ENCODE results near the gene FBXL5.

FBXL5 gene

DNA sequence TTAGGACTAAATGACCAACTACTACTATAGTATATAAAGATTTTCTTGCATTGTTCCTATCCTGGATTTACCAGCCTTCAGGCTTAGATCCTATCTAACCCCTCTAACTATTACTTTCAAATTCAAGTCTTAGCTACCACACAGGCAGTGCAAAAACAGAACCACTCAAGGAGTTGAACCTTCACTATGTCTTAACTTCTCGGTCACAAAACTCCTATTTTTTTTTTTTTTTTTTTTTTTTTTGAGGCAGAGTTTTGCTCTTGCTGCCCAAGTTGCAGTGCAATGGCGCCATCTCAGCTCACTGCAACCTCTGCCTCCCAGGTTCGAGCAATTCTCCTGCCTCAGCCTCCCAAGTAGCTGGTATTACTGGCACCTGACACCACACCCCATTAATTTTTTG, 20.2 kb upstream of the FBXL5 start:
- Histone ChIP-seq H4K20me1 (ENCODE audit: low read depth, low read length) (no peaks in the 10 kb centered on the region), H3F3A (ENCODE audit: insufficient read depth) (peaks cover 32% of the 10 kb centered on the region), H3K36me3 (ENCODE audit: low read length) (peaks cover 7% of the 10 kb centered on the region; the same call in 1 of the 2 replicates), H3K79me2 (ENCODE audit: insufficient read depth, low read length) (peaks cover 93% of the 10 kb centered on the region), H3K9me3 (ENCODE audit: insufficient read depth, low read length) (no peaks in the 10 kb centered on the region), H3K27me3 (ENCODE audit: low read length) (no peaks in the 10 kb centered on the region), H3K9me2 (replicated peaks; ENCODE audit: insufficient read depth, low read length) (no peaks in the 10 kb centered on the region), H3K27ac (ENCODE audit: low read depth, low read length) (peak overlapping the region; percentile 49), H2AFZ (ENCODE audit: low read depth, low read length, severe bottlenecking) (no peak overlapping the region), H3K9ac (ENCODE audit: low read length) (no peak overlapping the region; the same call in 1 of the 2 replicates), H3K4me3 (ENCODE audit: insufficient read depth, low read length, poor library complexity, severe bottlenecking) (no peak overlapping the region), H3K4me2 (ENCODE audit: low read depth, low read length, poor library complexity, severe bottlenecking) (peak overlapping the region; percentile 79)
- no peak for TF ChIP-seq EZH2phosphoT487 (conservative IDR thresholded peaks at IDR 0.05; ENCODE audit: low read length)
- TF ChIP-seq, protein P1, sequence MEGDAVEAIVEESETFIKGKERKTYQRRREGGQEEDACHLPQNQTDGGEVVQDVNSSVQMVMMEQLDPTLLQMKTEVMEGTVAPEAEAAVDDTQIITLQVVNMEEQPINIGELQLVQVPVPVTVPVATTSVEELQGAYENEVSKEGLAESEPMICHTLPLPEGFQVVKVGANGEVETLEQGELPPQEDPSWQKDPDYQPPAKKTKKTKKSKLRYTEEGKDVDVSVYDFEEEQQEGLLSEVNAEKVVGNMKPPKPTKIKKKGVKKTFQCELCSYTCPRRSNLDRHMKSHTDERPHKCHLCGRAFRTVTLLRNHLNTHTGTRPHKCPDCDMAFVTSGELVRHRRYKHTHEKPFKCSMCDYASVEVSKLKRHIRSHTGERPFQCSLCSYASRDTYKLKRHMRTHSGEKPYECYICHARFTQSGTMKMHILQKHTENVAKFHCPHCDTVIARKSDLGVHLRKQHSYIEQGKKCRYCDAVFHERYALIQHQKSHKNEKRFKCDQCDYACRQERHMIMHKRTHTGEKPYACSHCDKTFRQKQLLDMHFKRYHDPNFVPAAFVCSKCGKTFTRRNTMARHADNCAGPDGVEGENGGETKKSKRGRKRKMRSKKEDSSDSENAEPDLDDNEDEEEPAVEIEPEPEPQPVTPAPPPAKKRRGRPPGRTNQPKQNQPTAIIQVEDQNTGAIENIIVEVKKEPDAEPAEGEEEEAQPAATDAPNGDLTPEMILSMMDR (IDR thresholded peaks at IDR 0.05; ENCODE audit: insufficient read depth, low read length, poor library complexity, severe bottlenecking) = no peak

- Histone ChIP-seq H3K4me3 (ENCODE audit: insufficient read depth, low read length, poor library complexity, severe bottlenecking) (no peak overlapping the region), H3K79me2 (ENCODE audit: insufficient read depth, low read length) (peaks cover 93% of the 10 kb centered on the region), H4K20me1 (ENCODE audit: low read depth, low read length) (no peaks in the 10 kb centered on the region), H3K9me3 (ENCODE audit: insufficient read depth, low read length) (no peaks in the 10 kb centered on the region), H3K27ac (ENCODE audit: low read depth, low read length) (peak overlapping the region; percentile 49), H3K4me2 (ENCODE audit: low read depth, low read length, poor library complexity, severe bottlenecking) (peak overlapping the region; percentile 79), H3F3A (ENCODE audit: insufficient read depth) (peaks cover 32% of the 10 kb centered on the region), H3K36me3 (ENCODE audit: low read length) (peaks cover 7% of the 10 kb centered on the region; the same call in 1 of the 2 replicates), H3K27me3 (ENCODE audit: low read length) (no peaks in the 10 kb centered on the region), H3K9ac (ENCODE audit: low read length) (no peak overlapping the region), H3K9me2 (replicated peaks; ENCODE audit: insufficient read depth, low read length) (no peaks in the 10 kb centered on the region), H2AFZ (ENCODE audit: low read depth, low read length, severe bottlenecking) (no peak overlapping the region)
- TF ChIP-seq, protein P1 (IDR thresholded peaks at IDR 0.05; ENCODE audit: insufficient read depth, low read length, poor library complexity, severe bottlenecking) = no peak
- TF ChIP-seq EZH2phosphoT487 (conservative IDR thresholded peaks at IDR 0.05; ENCODE audit: low read length) = no peak
Observed at GRCh38 chr4:15674926-15675325, 19.8 kb upstream of the FBXL5 start.

GRCh38 chr4:15674046-15674445, 18.9 kb upstream of the FBXL5 start:
- Histone ChIP-seq H4K20me1 (ENCODE audit: low read depth, low read length) (no peaks in the 10 kb centered on the region), H3K27me3 (ENCODE audit: low read length) (no peaks in the 10 kb centered on the region), H3K36me3 (ENCODE audit: low read length) (peaks cover 7% of the 10 kb centered on the region; the same call in 1 of the 2 replicates), H2AFZ (ENCODE audit: low read depth, low read length, severe bottlenecking) (no peak overlapping the region), H3K27ac (ENCODE audit: low read depth, low read length) (no peak overlapping the region), H3K79me2 (ENCODE audit: insufficient read depth, low read length) (peaks cover 91% of the 10 kb centered on the region), H3K9me2 (replicated peaks; ENCODE audit: insufficient read depth, low read length) (no peaks in the 10 kb centered on the region), H3K4me2 (ENCODE audit: low read depth, low read length, poor library complexity, severe bottlenecking) (no peak overlapping the region), H3K4me3 (ENCODE audit: insufficient read depth, low read length, poor library complexity, severe bottlenecking) (no peak overlapping the region), H3K9me3 (ENCODE audit: insufficient read depth, low read length) (no peaks in the 10 kb centered on the region), H3K9ac (ENCODE audit: low read length) (no peak overlapping the region), H3F3A (ENCODE audit: insufficient read depth) (peaks cover 38% of the 10 kb centered on the region)
- TF ChIP-seq EZH2phosphoT487 (conservative IDR thresholded peaks at IDR 0.05; ENCODE audit: low read length) = no peak
- TF ChIP-seq, protein P1 (IDR thresholded peaks at IDR 0.05; ENCODE audit: insufficient read depth, low read length, poor library complexity, severe bottlenecking) = no peak
